T1000 (cell line): Measurements from ENCODE around the gene NDST4.
"Not testable (repeated sequence)": the region's sequence is repeated elsewhere in the genome, so short reads cannot be mapped to it uniquely, and the experiment has no call there.

Source experiments
- DNase-seq: peaks from one replicate; lab custom pipeline; 2025; ENCODE audit warnings: mixed read lengths; lab: John Stamatoyannopoulos, UW

Gene NDST4

DNA sequence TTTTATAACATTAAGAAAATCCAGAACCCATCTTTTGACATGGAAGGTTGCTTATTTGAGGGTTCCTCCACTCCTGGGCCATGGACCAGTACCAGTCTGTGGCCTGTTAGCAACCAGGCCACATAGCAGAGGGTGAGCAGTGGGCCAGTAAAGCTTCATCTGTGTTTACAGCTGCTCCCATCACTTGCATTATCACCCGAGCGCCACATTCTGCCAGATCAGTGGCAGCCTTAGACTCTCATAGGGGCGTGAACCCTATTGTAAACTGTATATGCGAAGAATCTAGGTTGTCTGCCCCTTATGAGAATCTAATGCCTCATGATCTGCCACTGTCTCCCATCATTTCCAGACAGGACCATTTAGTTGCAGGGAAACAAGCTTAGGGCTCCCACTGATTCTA, 58.6 kb downstream of the NDST4 start:
- DNase-seq, result no peak

DNA sequence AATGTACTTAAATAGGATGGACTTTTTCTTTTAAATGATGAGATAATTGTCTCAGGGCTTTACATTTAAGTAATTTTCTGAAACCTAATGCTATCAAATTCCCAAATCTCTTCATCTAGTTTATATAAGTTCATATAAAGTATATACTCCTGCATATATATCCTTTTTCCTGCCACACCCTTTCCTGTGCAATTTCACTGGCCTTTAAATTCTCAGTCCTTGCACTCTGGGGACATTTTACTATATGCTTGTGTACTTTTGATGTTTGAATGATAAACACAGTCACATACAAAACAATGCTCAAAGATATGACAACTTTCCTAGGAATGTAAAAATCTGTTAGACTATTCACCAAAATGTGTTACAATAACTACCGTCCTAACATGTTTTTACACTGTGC, 60.1 kb downstream of the NDST4 start:
- DNase-seq, result no peak

DNA sequence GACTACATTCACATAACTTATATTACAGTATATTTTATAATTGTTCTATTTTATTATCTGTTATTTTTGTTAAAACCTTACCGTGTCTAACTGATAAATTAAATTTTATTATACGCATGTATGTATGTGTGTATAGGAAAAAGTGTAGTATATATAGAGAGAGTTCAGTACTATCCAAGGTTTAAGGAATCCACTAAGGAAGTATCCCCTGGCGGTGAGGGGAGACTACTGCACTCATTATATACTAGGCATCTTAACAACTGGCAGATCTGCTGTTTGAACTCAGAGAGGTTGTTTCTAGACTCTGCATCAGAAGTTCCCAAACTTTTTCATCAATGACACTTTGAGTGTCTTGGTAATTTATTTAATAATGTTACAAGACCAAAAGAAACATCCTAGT, 70.9 kb downstream of the NDST4 start:
- no peak for DNase-seq

DNA sequence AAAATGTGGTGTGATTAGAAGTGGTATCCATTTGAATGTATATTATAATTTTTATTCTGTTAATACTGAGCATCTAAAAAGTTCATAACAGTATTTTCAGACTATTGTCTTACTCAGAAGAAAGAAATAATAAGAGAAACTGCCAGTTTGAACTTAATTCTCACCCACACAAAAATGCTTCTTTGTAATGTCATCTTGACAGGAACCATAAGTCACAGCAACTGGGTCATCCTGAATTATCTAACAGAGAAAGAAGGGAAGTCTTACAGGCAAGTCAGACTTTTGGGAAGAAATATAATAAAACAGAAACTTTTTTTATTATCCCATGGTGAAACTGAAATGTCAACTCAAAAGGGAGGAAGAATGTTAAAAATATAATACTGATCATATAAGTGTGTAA, 83.1 kb downstream of the NDST4 start:
- no peak for DNase-seq

DNA sequence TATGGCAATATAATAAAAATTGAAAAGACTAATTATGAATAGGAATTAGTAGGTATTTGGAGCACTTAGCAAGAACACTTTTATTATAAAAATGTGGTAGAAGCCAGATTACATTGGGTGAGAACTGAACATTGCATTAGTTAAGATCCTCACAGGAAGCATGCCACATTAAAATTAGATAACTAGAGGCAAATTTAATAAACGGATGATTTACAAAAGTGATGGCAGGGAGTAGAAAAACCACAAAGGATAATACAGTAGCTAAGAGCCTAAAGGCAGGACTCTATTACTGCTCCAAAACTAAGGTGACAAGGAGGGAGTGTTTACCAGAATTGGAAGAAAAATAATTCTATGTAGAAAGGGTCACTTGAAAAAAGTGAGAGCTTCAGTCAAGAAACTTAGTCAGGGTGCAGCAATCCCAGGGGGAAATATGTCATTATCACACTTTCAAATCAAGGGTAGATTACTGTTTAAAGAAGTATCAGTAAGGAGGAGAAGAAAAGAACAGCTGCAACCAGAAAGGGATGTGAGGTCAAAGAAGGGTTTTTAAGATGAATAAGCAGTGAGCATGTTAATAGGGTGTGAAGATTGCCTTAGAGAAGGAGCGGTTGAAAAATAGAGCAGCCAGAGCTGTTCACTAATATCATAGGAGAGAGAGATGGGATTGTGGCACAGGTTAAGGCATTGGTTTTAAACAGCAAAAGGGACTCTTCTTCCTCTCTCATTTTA, 84.6 kb downstream of the NDST4 start:
- DNase-seq, result no peak

DNA sequence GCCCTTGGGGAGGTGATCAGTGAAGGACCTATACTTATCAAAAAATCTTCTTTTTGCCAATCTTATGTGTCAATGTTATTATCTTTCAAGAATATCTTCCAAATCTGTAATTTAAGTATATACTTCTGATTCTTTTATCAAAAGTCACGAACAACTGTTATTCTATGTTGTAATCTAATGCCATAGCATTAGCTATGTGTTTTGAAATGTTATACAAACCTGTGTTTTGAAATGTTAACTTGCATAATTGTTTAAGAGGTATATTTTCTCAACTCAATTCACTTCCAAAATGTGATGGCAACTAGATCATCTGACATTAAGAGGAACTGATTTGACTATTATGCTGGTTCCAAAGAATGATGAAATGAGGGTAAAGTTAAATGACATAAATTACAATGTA, 113.5 kb downstream of the NDST4 start:
- DNase-seq, result no peak

DNA sequence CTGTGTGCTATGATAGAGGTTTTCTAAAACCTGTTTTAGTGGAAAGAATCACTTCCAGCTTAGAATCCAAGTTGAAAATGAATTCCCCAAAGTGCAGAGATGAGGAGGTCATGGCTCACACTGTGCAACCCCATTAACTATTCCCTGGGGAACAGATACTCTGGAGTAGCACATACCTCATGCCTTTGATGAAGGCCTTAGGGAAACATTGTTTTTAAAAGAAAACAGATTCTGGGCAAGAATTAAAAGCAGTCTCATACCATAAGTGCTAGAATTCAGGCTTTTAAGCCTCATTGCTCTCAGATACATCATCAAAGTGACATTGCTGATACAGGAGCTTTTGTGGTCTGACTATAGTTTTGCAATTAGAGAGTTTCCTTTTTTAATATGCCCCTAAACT, 115.1 kb downstream of the NDST4 start:
- DNase-seq, result peak; percentile 6

DNA sequence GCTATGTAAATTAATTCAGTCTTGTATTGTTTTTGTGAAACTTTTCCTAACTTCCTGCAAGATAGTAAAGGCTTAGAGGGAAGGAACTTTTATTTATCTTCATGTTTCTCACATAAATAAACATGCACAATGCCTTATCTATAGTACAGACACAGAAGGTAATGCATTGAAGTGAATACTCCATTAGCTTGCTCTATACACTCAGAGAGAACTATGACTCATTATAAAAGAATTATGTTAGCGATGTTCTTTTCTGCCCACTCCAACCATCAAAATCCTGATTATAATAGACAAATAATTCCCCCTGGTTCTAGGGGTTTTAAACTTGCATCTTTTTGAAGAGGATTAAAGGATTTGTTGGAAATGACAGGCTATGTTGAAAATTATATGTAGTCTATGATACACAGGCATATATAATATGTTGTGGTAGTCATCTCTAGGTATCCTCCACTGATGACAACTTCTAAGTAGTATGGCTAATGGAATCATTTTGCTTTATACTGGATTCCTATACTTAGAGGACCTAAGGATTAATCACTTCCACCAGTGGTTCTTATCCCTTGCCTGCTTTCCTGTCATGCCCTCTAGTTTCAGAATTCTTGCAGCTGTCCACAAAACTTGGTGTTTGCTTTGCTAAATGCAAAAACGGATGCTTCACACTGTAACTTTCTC, 115.7 kb downstream of the NDST4 start:
- DNase-seq, result no peak

DNA sequence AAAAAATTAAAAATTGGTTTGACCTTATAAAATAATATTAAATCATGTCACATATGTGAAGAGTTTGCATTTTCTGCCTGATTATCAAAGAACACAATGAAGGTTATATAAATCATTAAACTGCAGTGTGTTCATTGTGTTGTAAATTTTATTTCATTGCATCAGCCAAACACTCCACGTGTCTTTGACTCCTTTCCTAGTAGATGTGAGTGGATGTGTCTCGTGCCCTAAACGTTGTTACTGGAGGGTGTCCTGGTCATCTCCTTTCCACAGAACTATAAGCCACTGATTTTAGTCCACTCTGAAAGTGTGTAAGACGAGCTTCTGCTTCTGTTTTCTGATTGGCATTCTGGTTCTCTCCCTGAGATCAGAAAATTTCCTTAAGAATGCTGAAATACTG, 127.3 kb downstream of the NDST4 start:
- no peak for DNase-seq

DNA sequence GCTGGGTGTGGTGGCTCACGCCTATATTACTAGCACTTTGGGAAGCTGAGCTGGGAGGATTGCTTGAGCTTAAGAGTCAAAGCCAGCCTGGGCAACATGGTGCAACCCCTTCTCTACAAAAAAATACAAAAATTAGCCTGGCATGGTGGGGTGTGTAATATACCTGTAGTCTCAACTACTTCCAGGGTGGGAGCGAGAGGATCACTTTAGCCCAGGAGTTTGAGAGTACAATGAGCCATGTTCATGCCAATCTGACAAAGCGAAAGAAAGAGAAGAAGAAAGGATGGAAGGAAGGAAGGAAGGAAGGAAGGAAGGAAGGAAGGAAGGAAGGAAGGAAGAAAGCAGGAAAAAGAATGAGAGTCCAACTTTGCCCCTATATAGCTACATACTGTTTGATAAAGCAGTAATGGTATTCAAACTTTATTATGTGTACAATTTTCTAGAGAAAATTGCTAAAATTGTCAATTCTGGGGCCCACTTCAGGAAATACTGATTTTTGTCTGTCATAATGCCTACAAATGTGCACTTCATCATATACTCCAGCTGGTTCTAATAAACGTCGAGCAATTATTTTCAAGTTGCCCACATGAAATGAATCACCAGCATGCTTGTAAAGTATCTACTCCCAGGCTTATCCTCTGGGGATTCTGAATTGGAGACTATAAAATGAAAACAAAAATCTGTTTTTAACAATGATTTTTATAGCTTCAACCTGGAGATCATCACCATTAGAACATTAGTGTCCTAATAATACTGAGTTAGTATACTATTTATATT, 132.3 kb downstream of the NDST4 start:
- no peak for DNase-seq

DNA sequence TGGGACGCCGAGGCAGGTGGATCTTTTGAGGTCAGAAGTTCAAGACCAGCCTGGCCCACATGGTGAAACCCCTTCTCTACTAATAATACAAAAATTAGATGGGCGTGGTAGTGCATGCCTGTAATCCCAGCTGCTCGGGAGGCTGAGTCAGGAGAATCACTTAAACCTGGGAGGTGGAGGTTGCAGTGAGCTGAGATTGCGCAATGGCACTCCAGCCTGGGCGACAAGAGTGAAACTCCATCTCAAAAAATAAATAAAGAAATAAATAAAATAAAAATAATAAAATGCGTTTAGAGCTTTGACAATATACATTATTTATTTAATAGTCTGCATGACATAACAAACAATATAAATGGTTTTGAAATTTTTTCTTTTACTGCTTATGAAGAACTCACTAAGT, 133.0 kb downstream of the NDST4 start:
- not testable (repeated sequence) for DNase-seq

DNA sequence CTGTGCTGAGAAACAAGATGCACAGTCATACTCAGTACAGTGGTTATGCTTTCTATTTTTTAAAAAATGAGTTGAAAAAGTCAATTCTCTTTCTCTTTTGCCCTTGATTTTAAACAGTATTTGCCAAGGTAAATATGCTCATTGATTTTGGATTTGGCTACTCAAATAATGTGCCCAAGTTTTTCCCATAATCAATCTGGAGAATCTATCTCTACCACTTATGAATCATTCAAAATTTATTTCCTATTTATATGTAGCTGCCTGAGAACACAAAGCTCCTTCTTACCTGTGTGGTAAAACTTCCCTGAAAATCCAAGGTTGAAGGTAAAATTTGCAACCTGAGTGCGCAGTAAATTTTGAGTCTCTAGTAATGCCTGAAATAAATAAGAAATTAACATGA, 136.5 kb downstream of the NDST4 start:
- DNase-seq, result no peak

DNA sequence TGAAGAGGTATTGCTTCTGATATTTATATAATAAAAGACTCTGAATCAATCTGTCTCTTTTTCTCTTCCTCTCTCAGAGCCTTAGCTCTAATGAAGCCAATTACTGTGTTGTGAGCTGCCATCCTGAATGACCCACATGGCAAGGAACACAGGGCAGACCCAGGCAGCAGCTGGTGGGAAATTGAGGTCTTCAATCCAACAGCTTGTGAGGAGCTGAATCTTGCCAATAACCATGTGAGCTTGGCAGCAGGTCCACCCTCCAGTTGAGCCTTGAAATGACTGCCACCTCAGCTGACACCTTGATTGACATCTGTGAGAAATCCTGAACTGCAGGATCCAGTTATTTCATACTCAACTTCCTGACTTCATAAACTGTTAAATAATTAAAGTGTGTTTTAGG, 149.4 kb downstream of the NDST4 start:
- DNase-seq, result no peak

DNA sequence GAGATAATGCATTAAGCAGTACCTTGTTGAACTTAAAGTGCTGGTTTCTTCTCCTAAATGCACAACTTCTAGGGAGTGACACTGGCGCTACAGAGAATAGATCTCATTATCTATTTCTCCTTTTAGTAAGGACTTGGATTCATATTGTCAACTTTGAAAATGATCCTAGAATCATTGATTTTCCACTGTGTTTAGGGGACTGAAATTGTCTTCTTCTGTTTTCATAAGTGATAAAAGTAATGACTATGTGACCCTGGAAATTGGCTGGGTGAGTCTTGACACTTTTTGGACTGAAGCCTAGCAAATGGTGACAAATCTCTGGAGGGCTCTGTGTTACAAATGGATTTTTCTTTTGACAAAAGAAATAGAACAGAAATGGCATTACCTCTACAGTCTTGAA, 167.8 kb downstream of the NDST4 start:
- DNase-seq, result no peak

DNA sequence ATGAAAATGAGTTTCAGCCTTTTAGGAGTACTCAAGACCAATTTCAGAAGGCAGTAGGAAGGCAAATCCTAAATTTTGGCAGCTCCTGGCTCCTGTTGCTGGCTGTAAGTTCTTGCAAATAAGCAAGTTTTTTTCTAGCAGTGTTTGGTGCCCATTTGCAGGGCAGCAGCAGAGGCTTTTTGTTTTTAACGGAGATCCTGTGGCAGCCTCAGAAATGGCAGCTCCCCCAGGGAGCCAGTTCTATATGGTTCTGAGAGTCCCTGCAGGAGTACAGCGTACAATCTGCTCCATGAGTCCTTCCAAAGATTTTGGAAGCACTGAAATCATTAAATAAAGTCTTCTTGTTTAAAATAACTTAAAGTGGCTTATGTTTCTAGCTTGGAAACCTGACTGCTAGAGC, 171.9 kb downstream of the NDST4 start:
- DNase-seq, result no peak

DNA sequence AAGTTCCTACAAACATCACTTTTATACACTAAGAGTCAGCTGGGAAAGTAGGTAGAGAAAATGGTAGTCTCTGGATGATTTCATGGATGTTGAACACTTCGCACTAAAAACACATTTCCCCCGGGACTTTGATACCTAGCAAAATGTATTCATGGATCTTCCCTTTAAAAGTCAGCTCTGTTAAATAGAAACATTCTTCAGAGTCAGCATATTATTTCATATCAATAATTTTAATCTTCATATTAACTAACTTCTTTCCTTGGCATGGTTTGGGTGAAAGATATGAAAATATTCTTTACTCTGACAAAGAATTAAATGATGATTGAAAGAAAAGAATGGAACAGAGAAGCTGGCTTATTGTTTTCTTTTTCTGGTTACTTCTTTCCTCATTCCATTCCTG, 185.5 kb downstream of the NDST4 start:
- DNase-seq, result no peak

DNA sequence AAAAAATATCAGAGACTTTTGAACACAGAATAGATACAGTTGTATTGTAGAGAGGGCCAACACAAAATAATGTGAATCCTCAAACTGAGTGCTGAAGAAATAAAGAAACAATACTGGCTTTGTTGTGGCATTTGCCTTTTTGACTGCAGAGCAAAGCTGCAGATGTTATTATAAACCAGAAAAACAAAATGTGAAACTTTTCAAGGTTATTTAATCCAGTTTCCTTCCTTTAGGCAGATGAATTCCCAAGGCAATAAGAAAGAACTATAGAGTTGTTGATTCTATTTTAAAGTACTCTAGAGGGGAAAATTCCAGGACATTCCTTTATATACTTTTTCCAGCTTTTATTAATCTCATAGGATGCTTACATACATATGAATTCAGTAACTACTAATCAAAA, 186.8 kb downstream of the NDST4 start:
- DNase-seq, result no peak

DNA sequence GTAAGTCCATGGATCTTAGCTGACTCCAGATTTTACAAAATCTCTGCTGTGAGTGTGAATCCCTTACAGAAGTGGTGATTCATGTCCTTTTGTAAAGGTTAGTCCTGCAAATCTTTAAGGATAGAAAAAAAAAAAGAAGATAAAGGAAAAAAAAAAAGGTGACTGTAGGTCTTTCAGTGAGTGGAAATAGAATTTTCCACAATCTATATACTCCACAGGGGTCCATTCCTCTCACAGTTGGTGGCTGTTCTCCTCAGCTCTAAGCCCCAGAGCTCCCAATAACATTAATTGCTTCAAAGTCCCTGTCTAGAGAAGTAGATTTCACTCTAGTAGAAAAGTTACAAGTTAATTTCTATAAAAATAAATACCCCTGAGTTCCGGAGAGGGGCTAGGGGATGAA, 189.1 kb downstream of the NDST4 start:
- no peak for DNase-seq

DNA sequence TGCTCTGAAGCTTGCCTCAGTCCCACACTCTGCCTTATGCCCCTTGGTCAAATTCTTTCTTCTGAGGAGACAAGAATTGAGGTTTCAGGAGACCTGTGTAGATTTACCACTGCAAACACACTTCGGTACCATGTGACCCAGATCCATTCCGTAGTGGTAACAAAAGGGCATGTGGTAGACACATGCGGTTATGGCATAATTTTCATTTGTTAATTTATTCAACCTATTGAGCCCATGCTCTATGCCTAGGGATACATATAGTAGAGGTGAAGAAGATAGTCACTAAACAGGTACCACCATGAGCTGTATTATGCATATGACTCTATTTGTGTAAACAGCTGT, 190.9 kb downstream of the NDST4 start:
- DNase-seq, result no peak

DNA sequence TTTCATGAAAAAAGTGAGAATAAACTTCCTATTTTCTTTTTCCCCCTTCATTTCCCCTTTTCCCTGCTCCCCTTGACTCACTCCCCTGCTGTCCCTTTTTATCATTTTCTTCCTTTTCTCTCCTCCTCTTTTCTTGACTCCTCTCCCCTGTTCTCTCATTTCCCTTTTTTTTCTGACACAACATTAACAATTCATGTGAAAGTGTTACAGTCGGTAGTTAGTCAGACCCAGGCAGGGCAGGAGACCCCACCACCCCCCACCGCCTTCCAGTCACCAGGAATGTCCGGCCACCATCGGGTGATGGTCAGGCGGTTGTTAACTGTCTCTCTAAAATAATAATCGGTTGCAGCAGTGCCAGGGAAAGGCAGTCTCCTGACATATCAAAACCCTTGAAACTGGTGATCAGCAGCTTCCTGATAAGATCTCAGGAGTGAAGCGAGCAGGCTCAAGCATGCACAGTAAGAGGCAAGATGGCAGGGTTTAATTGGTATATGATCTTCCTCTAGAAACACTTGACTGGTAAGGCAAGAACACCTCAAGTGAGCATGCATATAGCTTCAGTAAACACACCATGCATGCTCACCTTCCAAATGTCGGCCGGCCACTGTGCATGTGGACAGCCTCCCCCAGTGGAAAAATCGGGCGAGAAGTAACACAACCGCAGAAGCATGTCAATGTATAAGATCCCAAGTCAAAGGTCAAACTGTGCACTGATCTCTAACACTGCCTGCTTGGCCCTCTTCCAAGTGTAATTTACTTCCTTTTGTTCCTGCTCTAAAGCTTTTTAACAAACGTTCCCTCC, 191.4 kb downstream of the NDST4 start:
- no peak for DNase-seq

DNA sequence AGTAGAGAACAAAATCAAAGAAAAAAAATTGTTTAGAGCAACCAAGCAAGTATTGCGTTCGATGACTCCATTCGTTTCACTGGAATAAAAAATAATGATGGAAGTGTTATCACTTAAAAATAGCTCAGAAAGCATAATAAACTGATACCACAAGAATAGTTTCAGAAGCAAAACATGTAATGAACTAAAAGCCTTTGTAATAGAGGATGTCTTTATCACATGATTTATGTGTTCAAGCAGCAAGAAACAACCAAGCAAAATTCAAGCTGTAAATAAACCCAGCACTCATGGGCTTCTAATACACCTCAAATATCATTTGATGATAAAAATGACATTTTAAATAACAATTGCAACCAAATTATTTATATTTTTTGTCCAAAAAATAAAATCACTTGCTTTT, 192.2 kb downstream of the NDST4 start:
- no peak for DNase-seq

DNA sequence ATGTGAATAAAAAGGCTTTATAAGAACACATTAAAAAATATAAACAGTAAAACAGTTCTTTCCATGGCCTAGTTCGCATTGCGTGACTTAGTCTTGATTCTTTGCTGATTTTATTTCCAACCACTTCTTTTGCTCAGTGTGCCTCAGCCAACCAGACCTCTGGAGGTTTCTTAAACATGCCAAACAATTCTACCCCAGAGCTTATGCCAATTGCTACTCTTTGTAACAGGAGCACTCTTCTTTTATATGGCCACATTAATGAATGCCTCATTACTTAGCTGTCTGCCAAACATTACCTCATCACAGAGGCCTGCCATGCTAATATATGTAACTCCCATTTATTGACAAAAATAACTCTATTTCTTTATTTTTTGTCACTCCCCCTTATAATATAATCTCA, 202.3 kb downstream of the NDST4 start:
- DNase-seq, result no peak

DNA sequence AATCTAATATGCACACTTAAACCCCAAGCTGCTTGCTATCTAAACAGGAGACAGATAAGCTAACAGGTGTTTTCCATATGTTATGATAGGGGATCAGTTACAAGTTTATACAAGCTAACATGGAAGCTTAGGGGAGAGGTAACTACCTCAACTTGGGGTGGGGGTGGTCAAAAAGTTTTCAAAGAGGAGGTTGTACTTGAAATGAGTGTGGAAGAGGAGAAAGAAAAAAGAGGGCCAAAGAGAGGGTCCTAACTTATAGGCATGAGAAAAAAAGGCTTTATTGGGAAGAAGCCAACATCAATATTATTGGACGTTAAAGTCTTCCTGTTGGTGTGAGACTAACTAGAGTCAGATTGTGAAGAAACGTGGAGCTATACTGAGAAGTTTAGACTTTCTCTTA, 205.9 kb downstream of the NDST4 start:
- DNase-seq, result no peak
